Thyroid gland (tissue), 4 donors: ENCODE results near the gene CPNE4.

Experiments
- CTCF ChIP-seq, 6 experiments: fragments of 200-600 bp in 3 of 6; fragments of 450-650 bp in 3 of 6; sonication (generic) in 3 of 6; IDR thresholded peaks; one replicate each; pipeline ENCODE4 v1.5.1; 2016 to 2019; ENCODE audit warnings: antibody characterized with exemption in 6 of 6, mild to moderate bottlenecking in 2 of 6, inconsistent platforms in 1 of 6, moderate library complexity in 1 of 6
- POLR2A ChIP-seq, 2 donors: fragments of 450-650 bp; IDR thresholded peaks; one replicate each; pipeline ENCODE4 v1.6.1; 2017; ENCODE audit warnings: antibody characterized with exemption in 2 of 2, mild to moderate bottlenecking in 2 of 2, moderate library complexity in 1 of 2

GRCh38 chr3:131705558-131706051 is 329.2 kb downstream of the CPNE4 start:
- TF ChIP-seq CTCF (IDR thresholded peaks at IDR 0.05), result no peak
- TF ChIP-seq POLR2A (IDR thresholded peaks at IDR 0.05), result no peak
